HG02973 (cell line): ENCODE measurements around the gene PRTN3.

Experiments
- ATAC-seq: cut with Tn5 transposase; IDR thresholded peaks from one replicate; pipeline ENCODE4 v1.9.1; 2021; ENCODE audit warnings: moderate library complexity; ENCODE audit not compliant: unreplicated experiment

The PRTN3 gene

GRCh38 chr19:802498-803098 is 38.2 kb upstream of the PRTN3 start:
- no peak for ATAC-seq

GRCh38 chr19:803099-803561 is 37.7 kb upstream of the PRTN3 start:
- ATAC-seq = no peak

- ATAC-seq = no peak
These were observed 36.9 kb upstream of the PRTN3 start for GRCh38 chr19:803686-804418.

GRCh38 chr19:804419-805165 is 36.2 kb upstream of the PRTN3 start:
- no peak for ATAC-seq

GRCh38 chr19:805166-805551 is 35.6 kb upstream of the PRTN3 start:
- no peak for ATAC-seq

GRCh38 chr19:805600-806550 is 34.9 kb upstream of the PRTN3 start:
- no peak for ATAC-seq

- ATAC-seq = no peak
These were observed 33.9 kb upstream of the PRTN3 start for GRCh38 chr19:806815-807421.

- no peak for ATAC-seq
These were observed 33.0 kb upstream of the PRTN3 start for GRCh38 chr19:807627-808422.

GRCh38 chr19:808423-808775 is 32.4 kb upstream of the PRTN3 start:
- ATAC-seq = no peak

GRCh38 chr19:810077-810855 is 30.5 kb upstream of the PRTN3 start:
- ATAC-seq = no peak

GRCh38 chr19:810883-811489 is 29.8 kb upstream of the PRTN3 start:
- no peak for ATAC-seq

GRCh38 chr19:811506-812048 is 29.2 kb upstream of the PRTN3 start:
- ATAC-seq = no peak

- ATAC-seq = no peak
These were observed 28.6 kb upstream of the PRTN3 start for GRCh38 chr19:812049-812746.

- ATAC-seq = no peak
These were observed 28.0 kb upstream of the PRTN3 start for GRCh38 chr19:812747-813218.

GRCh38 chr19:813219-814151 is 27.3 kb upstream of the PRTN3 start:
- ATAC-seq = no peak
